Measurements from ENCODE around the gene UBAP1L. TPM values are rescaled to one million over a fixed set of nuclear protein-coding genes. Genes with fewer than 3 reads are reported as not detected.

Gene UBAP1L
- total RNA-seq, 2 donors from 2014 or later: 2.3 to 3.2 TPM

GRCh38 chr15:65056868-65057548 is 58.0 kb downstream of the UBAP1L start:
- ATAC-seq (peak; percentile 63), DNase-seq (peak in 1 of 2 donors; percentile 57)
- intact Hi-C loops (cut with DNase I, micrococcal nuclease): no loop called here

- ATAC-seq (no peak), DNase-seq (peak in 1 of 2 donors; percentile 21)
- intact Hi-C loops (cut with DNase I, micrococcal nuclease): no loop called here
These were observed 58.9 kb downstream of the UBAP1L start for GRCh38 chr15:65056106-65056505.

DNA sequence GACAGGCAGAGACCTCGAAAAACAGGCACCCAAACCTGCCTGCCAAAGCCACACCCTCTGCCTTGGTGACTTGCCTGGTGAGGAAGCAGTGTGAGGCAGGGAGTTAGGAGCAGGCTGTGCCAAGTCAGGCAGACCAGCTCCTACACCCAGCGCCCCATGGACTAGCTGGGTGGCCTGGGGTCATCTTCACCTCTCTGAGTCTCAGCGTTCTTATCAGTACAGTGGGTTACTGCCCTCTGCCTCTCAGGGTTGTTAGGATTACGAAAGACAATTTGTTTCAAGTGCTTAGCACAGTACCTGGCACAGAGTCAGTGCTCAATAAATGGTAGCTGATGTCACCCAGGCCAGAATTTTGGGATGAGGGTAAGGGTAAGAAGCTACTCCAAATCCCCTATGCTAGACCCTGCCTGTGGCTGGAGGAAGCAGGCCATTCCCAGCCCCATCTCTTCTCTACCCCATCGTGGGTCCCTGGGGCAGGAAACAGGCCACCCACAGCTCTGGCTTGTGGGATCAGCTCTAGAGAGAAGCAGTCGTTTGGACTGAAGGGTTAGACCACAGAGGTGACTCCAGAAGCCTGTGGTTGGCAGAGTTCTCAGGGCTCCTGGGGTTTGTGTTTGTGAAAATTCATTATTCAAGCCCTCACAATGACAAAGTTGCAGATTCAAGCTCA is 59.7 kb downstream of the UBAP1L start:
- ATAC-seq: peak; percentile 77
- peak; percentile 39 to 74 for DNase-seq
- intact Hi-C loops (cut with DNase I, micrococcal nuclease): no loop called here

GRCh38 chr15:65054333-65055200 is 60.4 kb downstream of the UBAP1L start:
- DNase-seq (peak; percentile 60 to 80), ATAC-seq (peak; percentile 74)
- intact Hi-C loops (cut with DNase I, micrococcal nuclease): no loop called here

DNA sequence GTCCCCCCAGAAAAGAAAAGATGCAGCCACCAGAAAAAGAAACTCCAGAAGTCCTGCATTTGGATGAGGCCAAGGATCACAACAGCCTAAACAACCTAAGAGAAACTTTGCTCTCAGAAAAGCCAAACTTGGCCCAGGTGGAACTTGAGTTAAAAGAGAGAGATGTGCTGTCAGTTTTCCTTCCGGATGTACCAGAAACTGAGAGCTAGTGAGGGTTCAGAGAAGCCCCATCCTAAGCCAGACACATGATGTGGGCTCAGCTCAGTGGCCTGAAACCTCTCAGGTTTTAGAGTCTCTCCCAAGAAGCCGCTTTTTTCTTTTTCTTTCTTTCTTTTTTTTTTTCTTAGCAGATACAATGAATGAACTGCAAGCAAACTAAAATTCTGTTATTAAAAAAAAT is 62.0 kb downstream of the UBAP1L start:
- intact Hi-C loops (cut with DNase I, micrococcal nuclease): no loop called here
- ATAC-seq (no peak), DNase-seq (no peak)

DNA sequence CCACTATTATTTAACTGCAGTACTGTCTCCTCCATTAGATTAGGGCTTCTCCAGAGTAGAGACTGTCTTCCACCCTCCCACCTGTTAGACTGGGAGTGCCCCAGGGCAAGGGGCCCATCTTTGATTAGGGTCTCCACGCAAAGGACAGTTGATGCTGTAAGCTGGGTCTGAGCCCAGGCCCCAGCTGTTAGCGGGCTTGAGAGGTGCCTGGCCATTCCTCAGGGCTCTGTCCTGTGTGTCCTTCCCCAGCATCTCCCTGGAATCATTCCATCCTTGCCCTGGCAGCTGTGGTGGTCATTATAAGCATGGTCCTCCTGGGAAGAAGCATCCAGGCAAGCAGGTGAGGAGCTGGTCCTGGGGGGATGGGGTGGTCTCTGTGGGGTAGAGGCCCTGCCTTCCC is 63.7 kb downstream of the UBAP1L start:
- peak in 1 of 2 donors; percentile 19 for DNase-seq
- intact Hi-C loops (cut with DNase I, micrococcal nuclease): no loop called here
- ATAC-seq: no peak

- intact Hi-C loops (cut with DNase I, micrococcal nuclease): no loop called here
- peak in 1 of 2 donors; percentile 12 for DNase-seq
- no peak for ATAC-seq
These were observed 64.7 kb downstream of the UBAP1L start for GRCh38 chr15:65050270-65050669.

GRCh38 chr15:65049418-65049840 is 65.6 kb downstream of the UBAP1L start:
- intact Hi-C loops (cut with DNase I, micrococcal nuclease): loop anchor here in 1 of 2 donors (10.0 kb wide), 1 partner anchor 45 kb away; no protein-coding TSS in a partner anchor
- peak; percentile 91 to 92 for DNase-seq
- peak; percentile 65 for ATAC-seq

DNA sequence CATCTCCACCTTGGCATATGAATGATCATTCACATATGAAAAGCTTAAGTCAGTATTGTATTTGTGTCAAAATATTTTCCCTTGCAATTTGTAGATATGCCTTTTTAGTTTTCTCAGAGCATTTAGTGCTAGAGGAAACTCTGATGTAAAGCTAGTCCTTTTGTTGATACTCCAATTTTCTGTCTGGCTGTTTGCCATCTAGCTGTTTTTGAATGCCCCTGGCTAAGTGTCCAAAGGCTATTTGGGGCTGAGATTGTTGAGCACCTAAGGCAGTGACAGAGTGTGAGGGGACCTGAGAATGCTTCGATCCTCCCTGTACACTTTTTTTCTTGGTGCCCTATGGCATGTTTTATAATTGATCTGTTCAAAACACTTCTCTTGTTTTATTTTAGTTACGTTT is 66.8 kb downstream of the UBAP1L start:
- intact Hi-C loops (cut with DNase I, micrococcal nuclease): loop anchor here in 1 of 2 donors (10.0 kb wide), 1 partner anchor 47 kb away; no protein-coding TSS in a partner anchor

DNA sequence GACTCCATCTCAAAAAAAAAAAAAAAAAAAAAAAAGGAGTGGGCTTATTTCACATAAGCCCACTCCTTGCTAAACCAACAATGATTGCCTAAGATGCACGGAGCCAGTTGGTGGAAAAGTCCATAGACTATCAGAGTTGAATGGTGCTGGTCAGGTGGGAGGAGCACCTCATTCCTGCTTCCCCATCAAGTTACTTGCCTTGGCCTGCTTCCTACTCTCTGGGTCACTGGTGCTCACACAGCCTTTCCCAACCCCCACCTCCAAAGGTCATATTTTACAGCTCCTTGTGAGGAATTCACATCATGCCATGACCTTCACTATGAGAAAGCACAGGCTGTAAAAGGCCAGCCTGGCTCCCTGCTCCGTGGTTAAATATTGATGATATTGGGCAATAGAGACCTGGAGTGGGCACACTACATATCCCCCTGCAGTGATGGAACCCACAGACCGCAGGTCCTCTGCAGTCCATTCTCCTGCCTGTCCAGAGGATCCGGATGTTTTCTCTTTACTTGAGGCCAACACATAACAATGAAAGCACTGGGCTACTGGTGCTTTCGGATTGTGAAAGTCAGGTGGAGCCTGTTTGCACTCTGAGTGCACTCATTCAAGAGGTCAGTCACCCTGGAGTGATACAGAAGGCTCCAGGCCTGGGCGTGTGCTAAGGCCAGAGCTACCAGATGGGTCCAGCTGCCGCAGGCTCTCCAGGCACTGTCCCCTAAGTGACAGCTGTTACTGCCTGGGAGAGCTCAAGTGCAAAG is 70.1 kb downstream of the UBAP1L start, which contains the start of gene SLC51B:
Gene SLC51B (plus strand): TSS at position 664 of the 758 bp plus-strand sequence. CDS start 4,618 bp downstream, outside the sequence.
- DNase-seq: peak; percentile 74 to 85
- peak; percentile 74 for ATAC-seq
- intact Hi-C loops (cut with DNase I, micrococcal nuclease): loop anchor here in 1 of 2 donors (10.0 kb wide), 1 partner anchor 50 kb away; no protein-coding TSS in a partner anchor

More for the DNA sequence above, 66.8 kb downstream of the UBAP1L start:
- DNase-seq (no peak), ATAC-seq (no peak)

- intact Hi-C loops (cut with DNase I, micrococcal nuclease): loop anchor here in 1 of 2 donors (10.0 kb wide), 1 partner anchor 51 kb away; no protein-coding TSS in a partner anchor
- peak; percentile 62 for ATAC-seq
- peak; percentile 64 to 66 for DNase-seq
These were observed 70.8 kb downstream of the UBAP1L start for GRCh38 chr15:65044218-65044617.

GRCh38 chr15:65042776-65043327 is 72.1 kb downstream of the UBAP1L start:
- peak; percentile 55 for ATAC-seq
- intact Hi-C loops (cut with DNase I, micrococcal nuclease): loop anchor here in 1 of 2 donors (10.0 kb wide), 1 partner anchor 52 kb away; no protein-coding TSS in a partner anchor
- DNase-seq: peak; percentile 37 to 50

Other genes starting within 250 kb of the UBAP1L start
- gene ANKDD1A, start 203.3 kb downstream of the UBAP1L start, total RNA-seq: 1 to 10 TPM; 1.1 to 2.0 TPM
- gene SPG21, start 125.3 kb downstream of the UBAP1L start, total RNA-seq: 10 to 100 TPM; 51.5 to 63.5 TPM
- gene MTFMT, start 85.6 kb downstream of the UBAP1L start, total RNA-seq: 10 to 100 TPM; 19.8 to 20.7 TPM
- 100 to 1,000 TPM; 104 to 127 TPM for gene SLC51B, start 69.8 kb downstream of the UBAP1L start, total RNA-seq
- gene RASL12, start 47.2 kb downstream of the UBAP1L start, total RNA-seq: 1 to 10 TPM; 2.0 to 9.2 TPM
- gene KBTBD13, start 38.5 kb downstream of the UBAP1L start, total RNA-seq: under 1 TPM in 1 of 2 donors, not detected in 1; 0.08 TPM
- 10 to 100 TPM; 14.9 to 16.8 TPM for gene PDCD7, start 18.6 kb upstream of the UBAP1L start, total RNA-seq
- gene CLPX, start 70.1 kb upstream of the UBAP1L start, total RNA-seq: 10 to 100 TPM; 49.2 to 51.9 TPM
- gene CILP, start 96.3 kb upstream of the UBAP1L start, total RNA-seq: 10 to 100 TPM in 1 of 2 donors, 1 to 10 TPM in 1; 3.5 to 13.4 TPM
- 1 to 10 TPM; 7.6 to 9.0 TPM for gene PARP16, start 171.7 kb upstream of the UBAP1L start, total RNA-seq
- gene RNU5A-1, start 180.9 kb upstream of the UBAP1L start, total RNA-seq: not detected
- gene RNU5B-1, start 189.5 kb upstream of the UBAP1L start, total RNA-seq: not detected

Measured in left colon (tissue), 2 donors.